GM21825 (cell line): Measurements from ENCODE around the gene SRSF1.
"Not testable (repeated sequence)": the region's sequence is repeated elsewhere in the genome, so short reads cannot be mapped to it uniquely, and the experiment has no call there.

Experiments
- ATAC-seq: cut with Tn5 transposase; IDR thresholded peaks from one replicate; pipeline ENCODE4 v1.9.1; 2021; ENCODE audit warnings: mild to moderate bottlenecking, moderate library complexity; ENCODE audit not compliant: unreplicated experiment

Gene SRSF1

DNA sequence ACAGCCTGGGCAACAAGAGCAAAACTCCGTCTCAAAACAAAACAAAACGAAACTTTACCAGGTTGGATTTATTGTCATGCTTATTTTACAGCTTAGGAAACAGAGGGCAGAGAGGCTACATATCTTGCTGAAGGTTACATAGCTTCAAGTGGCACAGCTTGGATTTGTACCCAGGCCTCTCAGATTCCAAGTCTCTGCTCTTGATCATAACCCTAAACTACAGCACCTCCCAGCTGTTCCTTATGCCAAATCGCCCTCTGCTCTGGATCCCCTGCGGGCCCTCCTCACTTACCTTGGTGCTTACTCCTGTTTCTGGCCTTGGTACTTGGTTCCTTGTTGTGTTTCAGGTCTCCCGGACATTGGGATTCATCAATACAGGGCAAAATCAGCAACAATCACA lies 40.2 kb downstream of the SRSF1 start:
- ATAC-seq, result no peak

DNA sequence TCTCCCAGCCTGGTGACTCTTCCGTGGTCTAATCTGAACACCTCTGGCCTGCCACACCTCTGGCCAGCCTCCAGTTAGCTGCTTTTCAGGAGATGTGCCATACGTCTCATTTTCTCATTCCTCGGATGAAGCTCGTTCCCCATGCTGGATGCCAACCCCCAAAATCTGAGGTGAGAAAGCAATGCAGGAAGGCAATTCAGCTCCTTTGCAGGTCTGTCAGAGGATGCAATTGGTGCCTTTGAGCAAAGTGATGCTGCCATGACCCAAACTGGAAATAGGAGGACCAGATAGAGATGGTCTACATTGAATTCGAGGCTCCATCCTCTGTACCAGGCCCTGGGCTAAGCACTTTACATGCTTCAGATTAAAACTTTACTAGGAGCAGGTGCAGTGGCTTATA lies 40.8 kb downstream of the SRSF1 start:
- ATAC-seq, result no peak

DNA sequence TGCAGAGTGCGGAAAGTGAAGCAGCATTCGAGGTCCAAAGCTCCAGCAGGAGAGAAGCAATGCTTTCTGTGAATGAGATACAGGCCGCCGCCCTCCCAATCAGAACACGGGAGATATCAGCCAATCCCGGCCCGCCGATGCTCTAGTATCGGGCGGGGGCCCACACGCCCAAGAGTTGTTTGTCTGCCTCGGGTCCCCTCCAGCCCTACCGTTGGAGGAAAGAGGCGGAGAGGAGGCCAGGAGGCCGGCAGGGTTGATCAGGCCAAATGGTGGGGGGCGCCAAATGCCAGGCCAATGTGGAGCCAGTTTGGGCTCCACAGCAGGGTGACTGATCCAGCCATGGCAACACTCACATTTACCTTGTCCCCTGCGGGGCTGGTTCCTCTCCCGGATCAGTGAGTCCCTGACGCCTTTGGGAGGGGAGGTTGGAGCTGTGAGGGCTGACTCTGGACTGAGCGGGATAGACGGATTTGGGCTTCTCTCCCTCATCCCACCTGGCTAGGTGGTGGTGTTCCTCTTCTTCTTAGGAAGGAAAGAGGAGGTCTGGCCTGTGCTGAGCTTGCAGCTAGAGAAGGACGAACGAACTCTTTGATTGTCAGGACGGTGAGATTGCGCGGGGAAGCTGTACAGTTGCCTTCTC lies 41.4 kb downstream of the SRSF1 start:
- no peak for ATAC-seq

DNA sequence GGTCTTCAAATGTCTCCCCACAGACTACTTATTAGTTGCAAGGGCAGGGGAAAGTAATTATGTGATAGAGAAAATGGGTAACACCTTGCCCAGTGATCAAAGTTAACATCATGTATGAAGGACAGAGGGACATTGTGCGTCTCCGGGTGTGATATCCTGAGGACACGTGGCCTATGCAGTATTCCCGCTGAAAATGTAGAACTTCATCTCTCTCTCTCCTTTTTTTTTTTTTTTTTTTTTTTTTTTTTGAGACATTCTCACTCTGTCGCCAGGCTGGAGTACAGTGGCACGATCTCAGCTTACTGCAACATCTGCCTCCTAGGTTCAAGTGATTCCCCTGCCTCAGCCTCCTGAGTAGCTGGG lies 43.9 kb downstream of the SRSF1 start:
- ATAC-seq, result no peak

DNA sequence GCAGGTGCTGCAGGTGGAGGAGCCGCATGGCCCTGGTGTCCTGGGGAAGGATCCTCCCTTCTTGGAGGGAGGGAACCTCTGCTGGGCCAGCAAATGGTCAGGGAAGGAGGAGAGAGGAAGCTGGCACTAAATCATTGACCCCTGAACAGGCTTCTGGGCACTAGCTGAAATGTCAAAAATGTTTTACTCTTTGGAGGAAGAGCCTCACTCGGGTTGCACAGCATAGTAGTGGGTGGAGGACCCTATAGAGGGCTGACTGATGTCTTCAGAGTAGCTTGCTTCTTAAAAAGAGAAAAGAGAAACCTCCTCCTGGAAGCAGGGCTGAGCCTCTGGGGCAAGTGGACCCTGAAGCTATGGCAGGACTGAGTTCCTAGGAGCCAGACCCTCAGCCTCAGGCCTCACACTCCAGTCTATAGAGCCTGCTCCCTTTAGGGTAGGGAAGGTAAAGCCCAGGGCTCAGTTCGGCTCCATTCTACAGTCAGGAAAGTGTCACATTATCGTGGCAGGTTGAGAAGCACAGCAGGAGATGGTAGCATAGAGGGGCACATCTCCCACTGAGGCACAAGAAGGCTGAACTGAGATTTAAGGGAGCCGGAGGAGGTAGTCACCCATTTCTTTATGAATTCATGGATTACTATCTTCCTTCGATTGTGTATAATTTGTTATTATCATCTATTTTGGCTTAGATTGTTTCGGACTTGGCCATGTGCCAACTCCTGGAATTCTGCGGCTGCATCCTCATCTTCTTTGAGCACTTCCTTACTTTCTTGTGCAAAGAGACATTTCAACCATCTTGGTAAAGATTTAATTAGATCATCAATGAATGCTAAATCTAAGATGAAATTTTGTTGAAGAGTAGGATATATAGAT lies 44.5 kb downstream of the SRSF1 start:
- ATAC-seq, result no peak

DNA sequence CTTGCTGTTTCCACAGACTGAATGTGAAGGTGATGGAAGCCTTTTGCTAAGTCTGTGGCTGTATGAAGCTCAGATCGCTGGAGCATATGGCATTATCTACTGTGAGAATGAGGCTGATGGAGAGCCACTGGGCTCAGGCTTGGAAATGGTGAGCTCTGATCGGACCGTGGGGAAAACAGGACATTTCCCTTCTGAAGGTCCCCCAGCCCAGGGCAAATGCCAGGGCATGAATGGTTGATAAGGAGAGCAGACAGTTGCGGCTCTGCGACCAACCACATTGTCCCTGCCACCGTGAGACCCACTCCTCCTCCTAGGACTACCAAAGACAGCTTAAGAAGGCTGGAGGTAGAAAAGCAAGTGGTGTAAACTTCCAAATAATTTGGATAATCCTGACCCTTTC lies 47.1 kb downstream of the SRSF1 start:
- ATAC-seq, result no peak

DNA sequence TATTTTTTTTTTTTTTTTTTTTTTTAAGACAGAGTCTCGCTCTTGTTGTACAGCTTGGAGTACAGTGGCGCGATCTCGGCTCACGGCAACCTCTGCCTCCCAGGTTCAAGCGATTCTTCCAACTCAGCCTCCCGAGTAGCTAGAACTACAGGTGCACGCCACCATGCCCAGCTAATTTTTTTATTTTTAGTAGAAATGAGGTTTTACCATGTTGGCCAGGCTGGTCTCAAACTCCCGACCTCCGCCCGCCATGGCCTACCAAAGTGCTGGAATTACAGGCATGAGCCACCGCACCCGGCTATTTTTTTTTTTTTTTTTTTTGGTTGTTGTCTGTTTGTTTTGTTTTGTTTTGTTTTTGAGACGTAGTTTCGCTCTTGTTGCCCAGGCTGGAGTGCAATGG lies 48.7 kb downstream of the SRSF1 start:
- ATAC-seq, result not testable (repeated sequence)

DNA sequence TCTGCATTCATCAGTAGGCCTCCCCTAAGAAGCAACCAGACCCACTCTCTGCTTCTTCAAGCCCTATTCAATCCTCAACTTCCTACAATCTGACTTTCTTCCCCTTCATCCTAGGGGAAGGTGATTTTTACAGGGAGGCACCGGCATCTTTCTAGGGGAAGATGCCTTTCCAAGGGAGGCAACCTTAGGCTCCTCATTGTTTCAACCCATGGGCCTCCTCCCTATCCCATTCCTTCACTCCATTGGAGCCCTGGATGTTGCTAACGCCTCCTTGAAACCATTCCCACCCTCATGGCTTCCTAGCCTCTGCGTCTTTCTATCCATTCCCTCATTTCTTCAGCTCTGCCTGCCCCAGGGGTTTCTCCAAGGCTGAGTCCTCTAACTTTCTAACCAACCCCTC lies 49.2 kb downstream of the SRSF1 start:
- no peak for ATAC-seq

DNA sequence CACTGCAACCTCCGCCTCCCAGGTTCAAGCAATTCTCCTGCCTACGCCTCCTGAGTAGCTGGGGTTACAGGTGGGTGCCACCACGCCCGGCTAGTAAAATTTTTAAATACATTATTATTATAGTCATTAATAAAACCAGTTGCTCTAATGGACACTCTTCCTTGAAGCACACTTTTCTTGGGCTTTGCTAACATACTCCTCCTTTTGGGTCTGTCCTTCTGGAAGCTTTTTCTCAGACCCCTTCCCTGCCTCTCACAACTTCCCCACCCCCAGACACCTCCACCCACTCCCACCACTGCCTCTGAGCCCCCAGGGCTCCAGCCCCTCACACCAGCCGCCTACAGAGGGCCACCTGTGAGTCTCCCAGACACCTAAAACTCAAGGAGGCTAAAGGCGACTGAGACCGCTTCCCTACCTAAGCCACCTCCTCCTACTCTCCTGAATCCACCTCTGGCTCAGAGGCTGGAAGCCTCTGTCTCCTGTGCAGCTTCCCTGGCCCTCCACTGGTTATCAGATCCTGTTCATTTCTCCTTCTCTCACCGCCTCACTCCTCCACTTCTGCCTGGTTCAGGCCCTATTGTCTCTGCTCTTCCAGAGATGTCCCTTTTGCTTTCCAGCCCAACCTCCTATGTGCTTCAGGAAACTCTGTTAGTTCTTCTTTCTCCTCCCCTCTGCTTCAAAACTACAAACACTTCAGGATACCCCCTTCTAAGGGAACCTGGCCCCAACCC lies 49.8 kb downstream of the SRSF1 start:
- ATAC-seq, result no peak

DNA sequence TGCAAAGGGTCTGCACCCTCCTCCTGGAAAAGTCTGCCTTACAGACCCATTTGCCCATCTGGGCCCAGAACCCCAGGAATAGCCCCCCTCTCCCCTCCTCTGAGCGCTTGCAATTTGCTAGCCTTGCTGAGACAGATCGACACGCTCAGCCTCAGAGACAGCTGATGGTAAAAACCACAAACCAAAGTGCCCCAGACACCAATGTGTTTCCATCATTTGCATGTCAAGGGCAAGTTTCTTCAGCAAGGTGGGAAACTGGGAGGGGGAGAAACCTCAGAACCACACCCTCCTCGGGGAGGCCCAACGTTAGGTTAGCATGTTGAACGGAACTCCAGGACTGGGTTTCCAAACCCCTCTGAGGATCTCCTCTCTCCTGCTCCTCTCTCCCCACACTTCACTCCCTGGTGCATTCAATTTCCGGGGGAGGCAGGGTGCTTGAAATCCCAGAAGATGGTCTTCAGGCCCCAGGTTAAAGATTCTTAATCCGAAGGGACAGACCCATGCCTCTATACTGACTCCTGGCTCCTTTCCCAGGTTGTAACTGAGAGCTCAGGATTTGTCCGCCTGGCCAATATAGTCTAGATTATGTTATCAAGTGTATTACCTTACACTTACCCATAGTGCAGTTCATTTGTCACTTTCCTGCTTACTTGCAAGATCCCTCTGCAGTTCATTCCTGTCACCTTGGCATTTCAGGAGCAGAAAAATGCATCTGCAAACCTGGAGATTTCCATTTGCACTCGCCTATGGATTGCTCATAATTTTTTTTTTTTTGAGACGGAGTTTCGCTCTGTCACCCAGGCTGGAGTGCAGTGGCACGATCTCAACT lies 50.5 kb downstream of the SRSF1 start:
- peak; percentile 55 for ATAC-seq

DNA sequence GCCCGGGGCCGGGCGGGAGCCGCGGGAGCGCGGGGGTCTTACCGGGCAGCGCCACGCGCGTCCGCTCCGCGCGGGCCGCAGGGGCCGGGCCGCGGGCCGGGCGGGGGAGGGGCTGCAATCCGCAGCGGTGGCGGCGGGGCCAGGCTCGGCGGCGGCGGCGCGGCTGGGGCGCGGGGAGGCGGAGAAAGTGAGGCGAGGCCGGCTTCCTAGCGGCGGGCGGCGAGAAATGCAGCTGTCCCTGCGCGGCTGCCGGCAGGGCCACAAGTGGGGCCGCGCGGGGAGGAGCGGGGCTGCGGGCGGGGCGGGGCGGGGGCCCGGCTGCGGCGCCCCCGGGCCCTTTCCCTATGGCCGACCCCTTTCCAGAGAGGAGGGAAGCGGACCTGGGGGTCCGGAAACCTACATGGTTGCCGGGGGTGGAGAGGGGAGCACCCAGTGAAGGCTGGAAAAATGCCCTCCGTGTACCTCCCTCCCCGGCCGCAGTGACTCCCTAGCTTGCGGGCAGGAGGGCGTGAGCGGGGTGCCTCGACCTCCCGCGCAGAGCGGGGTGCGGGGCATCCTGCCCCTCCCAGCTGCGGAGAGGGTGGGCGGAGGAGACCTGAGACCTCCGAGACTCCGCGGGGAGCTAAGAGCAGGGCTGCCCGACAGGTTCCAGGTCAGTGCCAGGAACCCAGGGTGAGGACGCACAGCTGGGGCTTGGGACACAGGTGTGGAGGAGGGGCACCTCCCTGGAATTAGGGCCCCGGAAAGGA lies 51.7 kb downstream of the SRSF1 start, which contains the start of gene CUEDC1:
Gene CUEDC1, minus strand, starts transcription at position 230 of the 749 bp plus-strand sequence. CDS start 69,848 bp downstream, outside the sequence.
- no peak for ATAC-seq

DNA sequence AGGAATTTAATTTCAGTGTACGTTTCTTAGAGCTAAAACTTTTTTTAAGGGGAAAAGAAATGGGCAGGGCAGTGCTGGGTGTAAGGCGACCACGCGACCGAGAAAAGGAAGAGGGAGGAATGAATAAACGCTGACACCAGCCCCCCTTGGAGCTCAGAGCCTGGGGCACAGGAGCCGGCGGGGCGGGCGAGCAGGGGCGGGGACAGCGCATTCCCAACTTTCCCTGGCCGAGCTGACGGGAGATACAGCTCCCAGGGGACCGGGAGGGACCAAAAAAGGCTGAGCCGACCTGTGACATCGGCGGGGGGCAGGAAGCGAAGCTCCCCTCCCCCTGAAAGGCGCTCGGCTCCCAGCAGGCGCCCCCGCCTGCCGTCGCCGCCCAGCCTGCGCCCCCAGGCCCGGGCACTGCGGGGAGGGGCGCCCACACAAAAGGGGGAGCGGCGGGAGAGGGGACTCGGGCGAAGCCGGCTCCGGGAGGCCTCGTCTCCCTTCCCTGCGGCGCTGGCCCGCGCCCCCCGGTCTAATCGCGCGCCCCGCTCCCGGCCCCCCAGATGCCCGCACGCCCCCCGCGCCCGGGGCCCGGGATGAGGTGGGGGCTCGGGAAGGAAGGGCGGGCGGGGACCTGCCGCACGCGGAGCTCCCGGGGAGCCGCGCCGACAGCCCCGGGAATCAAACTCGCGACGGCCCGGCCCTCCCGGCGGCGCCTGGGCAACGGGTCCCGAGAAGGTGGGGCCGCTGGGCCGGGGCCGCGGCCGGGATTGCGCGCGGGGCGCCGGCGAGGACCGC lies 52.5 kb downstream of the SRSF1 start:
- no peak for ATAC-seq

DNA sequence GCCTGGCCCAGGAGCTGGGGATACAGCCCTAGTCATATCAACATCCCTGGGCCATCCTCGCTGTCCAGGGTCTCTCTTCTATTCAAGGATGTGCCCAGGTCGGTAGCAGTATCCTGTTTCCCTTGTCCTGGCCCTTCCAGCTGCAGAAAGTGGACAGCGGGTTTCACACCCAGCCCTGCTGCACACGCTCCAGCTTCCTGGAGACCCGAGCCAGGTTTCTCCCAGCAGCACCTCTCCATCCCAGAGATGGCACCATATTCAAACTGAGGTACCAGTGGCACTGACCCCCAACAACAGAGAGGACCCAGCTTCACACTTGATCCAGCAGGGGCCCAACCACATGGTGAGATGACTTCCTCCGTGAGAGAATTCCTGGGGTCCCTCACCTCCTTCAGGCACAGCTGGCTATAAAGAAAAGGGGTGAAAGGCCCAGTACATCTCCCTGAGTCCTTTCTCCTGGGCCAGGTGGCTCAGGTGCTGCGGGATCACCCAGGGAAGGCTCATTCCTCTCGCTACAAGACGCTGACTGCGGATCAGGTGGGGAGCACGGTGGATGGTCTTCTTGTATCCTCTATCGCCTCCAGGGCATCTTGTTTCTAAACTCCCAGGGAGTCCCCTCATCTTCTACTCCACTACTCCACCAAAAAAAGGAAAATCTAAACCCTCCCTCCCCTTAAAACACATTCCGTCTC lies 53.2 kb downstream of the SRSF1 start:
- no peak for ATAC-seq
